HG02885 (cell line): Measurements from ENCODE around the gene TOGARAM2.

Experiments
- ATAC-seq: cut with Tn5 transposase; IDR thresholded peaks from one replicate; pipeline ENCODE4 v1.9.1; 2021; ENCODE audit warnings: mild to moderate bottlenecking; ENCODE audit not compliant: unreplicated experiment, poor library complexity

TOGARAM2 gene

GRCh38 chr2:28981016-28981441 lies at the start of gene TOGARAM2:
Gene TOGARAM2 (plus strand): TSS chr2:28981298. CDS start chr2:28994835, 13,537 bp downstream.
- no peak for ATAC-seq

GRCh38 chr2:28934769-28935168 lies 46.3 kb upstream of the TOGARAM2 start:
- no peak for ATAC-seq

- ATAC-seq = no peak
Measured at GRCh38 chr2:28941008-28941407, 40.1 kb upstream of the TOGARAM2 start.

- ATAC-seq = no peak
Measured at GRCh38 chr2:28944535-28945248, 36.4 kb upstream of the TOGARAM2 start.

- no peak for ATAC-seq
Measured at GRCh38 chr2:28948160-28948559, 32.9 kb upstream of the TOGARAM2 start.

- no peak for ATAC-seq
Measured at GRCh38 chr2:28949190-28949589, 31.9 kb upstream of the TOGARAM2 start.

GRCh38 chr2:28949617-28950305 lies 31.3 kb upstream of the TOGARAM2 start:
- no peak for ATAC-seq

- ATAC-seq = no peak
Measured at GRCh38 chr2:28950941-28951630, 30.0 kb upstream of the TOGARAM2 start.

GRCh38 chr2:28951910-28952835 lies 28.9 kb upstream of the TOGARAM2 start:
- no peak for ATAC-seq

GRCh38 chr2:28952836-28953211 lies 28.3 kb upstream of the TOGARAM2 start:
- ATAC-seq = no peak

GRCh38 chr2:28955467-28955866 lies 25.6 kb upstream of the TOGARAM2 start:
- no peak for ATAC-seq

- no peak for ATAC-seq
Measured at GRCh38 chr2:28956415-28956826, 24.7 kb upstream of the TOGARAM2 start.

- no peak for ATAC-seq
Measured at GRCh38 chr2:28956890-28957289, 24.2 kb upstream of the TOGARAM2 start.

- ATAC-seq = no peak
Measured at GRCh38 chr2:28958689-28959088, 22.4 kb upstream of the TOGARAM2 start.

GRCh38 chr2:28960401-28960800 lies 20.7 kb upstream of the TOGARAM2 start:
- ATAC-seq = no peak

GRCh38 chr2:28962505-28962904 lies 18.6 kb upstream of the TOGARAM2 start:
- ATAC-seq = no peak

GRCh38 chr2:28970464-28971160 lies 10.5 kb upstream of the TOGARAM2 start:
- no peak for ATAC-seq

GRCh38 chr2:28972778-28973335 lies 8.2 kb upstream of the TOGARAM2 start:
- no peak for ATAC-seq

- no peak for ATAC-seq
Measured at GRCh38 chr2:28974252-28974651, 6.8 kb upstream of the TOGARAM2 start.
